Fibroblast of the aortic adventitia (primary cell): ENCODE measurements around the gene KIF1A. TPM values are rescaled to one million over a fixed set of nuclear protein-coding genes. Genes with fewer than 3 reads are reported as not detected.
"Not testable (repeated sequence)": the region's sequence is repeated elsewhere in the genome, so short reads cannot be mapped to it uniquely, and the experiment has no call there.

Source experiments
- DNase-seq: peaks from one replicate; pipeline ENCODE4 v3.0.0-alpha.2; 2010; ENCODE audit warnings: low read depth
- H3K4me3 ChIP-seq: 2 replicates; pipeline ENCODE4 v1.5.1; 2011; ENCODE audit warnings: low read depth, mild to moderate bottlenecking, control low read depth, low read length, moderate library complexity
- total RNA-seq: library from RNA; depleted of rRNA; stranded (reverse); fragments of >200 nt; gene quantifications from 2 replicates; pipeline ENCODE4 v1.2.3, GENCODE V29; 2012; ENCODE audit warnings: low replicate concordance
- TF ChIP-seq, protein P1 (sequence below): IDR thresholded peaks from 2 replicates; pipeline ENCODE4 v1.5.1; 2011; ENCODE audit warnings: mild to moderate bottlenecking, low read length, control low read depth, inconsistent platforms; ENCODE audit not compliant: insufficient read depth

KIF1A gene
- total RNA-seq, 1 donor: under 0.01 TPM

DNA sequence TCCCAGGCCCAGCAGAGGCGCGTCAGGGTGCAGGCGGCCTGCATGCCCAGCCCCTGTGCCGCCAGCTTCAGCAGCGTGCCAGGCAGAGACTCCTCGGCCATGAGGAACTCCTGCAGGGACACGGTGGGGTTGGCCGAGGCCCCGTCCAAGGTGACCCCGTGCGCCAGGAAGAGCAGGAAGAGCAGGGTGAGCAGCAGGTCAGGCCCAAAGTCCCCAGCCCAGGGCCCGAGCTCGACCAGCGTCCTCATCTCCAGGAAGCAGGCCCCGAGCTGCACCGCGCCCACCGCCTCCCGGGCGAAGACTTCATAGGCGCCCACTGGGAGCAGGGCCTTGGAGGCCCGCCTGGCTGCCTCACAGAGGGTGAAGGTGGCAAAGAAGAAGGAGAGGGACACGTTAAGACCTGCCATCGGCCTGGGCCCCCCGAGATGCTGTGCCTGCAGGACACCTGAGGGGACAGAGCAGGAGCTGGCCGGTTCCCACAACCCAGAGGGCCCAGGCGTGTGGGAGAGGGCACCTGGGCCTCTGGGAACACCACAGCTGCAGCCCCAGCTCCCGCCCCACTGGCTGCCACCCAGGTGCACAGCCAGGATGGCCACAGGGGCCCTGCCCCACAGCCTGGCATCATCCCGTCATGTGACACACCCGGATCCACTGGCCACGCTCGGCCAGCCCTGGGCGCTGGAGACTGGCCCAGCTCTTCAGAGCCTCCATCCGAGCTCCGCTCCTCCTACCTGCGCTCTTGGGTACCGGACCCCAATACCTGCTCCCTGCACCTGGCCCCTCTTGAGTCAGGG lies 137.4 kb downstream of the KIF1A start, which contains the start of gene AQP12B:
AQP12B (minus strand) TSS at position 455 of the 794 bp plus-strand sequence; CDS start at position 407, 48 bp downstream.
- DNase-seq, H3K4me3 ChIP-seq: not testable (repeated sequence)

DNA sequence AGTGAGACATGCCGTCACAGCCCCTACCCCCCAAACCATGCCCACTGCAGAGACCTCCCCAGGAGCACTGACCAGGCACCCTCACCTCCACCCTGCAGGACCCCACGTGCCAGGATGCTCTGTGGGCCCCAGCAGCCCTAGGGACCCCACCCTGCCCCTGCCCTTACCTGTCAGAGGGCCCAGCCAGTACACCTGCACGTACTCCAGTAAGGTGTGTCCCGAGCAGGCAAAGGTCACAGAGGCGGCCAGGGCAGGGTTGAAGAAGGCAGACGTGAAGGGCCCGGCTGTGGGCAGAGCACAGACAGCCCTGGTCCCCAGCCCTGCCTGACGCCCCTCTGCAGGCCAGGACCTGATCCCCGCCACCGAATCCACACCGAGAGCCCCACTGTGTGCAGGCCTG lies 139.8 kb downstream of the KIF1A start:
- H3K4me3 ChIP-seq, DNase-seq: not testable (repeated sequence)

DNA sequence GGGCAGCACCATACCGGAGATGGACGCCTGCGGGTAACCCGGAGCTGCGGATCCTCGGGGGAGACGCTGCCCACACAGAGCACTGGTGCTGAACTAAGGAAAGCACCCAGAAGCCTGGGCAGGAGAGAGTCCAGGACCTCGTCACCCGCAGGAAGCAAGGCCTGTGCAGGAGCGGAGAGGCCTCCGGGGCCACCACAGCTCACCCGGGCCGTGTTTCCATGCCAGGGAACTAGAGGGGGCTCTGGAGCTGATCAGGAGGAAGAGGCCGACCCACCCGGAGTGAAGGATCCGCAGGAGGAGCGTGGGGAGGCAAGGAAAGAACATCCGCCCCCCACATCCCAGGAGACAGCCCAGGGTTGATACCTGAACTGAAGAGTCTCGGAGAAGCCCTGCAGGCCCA lies 141.1 kb downstream of the KIF1A start:
- DNase-seq, H3K4me3 ChIP-seq: not testable (repeated sequence)

DNA sequence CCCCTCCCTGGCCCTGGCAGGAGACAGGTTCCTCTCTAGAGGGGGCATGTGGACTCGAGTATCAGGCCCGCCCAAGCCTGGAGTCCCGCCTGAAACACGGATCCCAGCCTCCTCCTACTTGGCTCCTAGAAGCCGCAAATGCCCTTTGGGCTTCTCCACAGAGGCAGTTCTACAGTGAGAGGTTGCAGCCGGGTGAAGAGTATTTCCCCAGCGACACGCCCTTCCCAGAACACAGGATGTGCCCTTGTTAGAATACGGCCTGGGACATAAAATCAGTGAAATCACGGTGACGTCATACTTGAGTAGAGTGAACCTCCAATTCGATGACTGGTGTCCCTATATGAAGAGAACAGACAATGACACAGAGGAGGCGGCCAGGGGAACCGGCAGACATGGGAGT lies 142.0 kb downstream of the KIF1A start:
- not testable (repeated sequence) for H3K4me3 ChIP-seq, DNase-seq

DNA sequence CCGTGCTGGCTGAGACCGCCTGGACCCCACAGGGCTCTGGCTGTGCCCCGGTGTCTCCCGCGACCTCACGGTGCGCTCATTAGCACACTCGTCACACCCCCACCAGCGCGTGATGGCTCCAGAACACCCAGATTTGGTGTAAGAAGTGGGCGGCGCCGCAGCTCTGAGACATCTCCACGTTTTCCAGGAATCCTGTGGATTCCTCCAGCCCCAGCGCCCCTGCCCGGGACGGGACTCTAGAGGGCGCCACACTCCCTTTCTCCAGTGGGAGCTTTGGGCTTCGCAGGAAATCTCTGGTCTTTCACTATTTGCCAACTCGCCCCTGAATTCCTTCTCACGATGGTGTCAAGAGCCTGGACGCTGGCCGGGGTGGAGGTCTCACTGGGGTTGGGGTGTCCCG lies 144.7 kb downstream of the KIF1A start:
- H3K4me3 ChIP-seq, DNase-seq: not testable (repeated sequence)

DNA sequence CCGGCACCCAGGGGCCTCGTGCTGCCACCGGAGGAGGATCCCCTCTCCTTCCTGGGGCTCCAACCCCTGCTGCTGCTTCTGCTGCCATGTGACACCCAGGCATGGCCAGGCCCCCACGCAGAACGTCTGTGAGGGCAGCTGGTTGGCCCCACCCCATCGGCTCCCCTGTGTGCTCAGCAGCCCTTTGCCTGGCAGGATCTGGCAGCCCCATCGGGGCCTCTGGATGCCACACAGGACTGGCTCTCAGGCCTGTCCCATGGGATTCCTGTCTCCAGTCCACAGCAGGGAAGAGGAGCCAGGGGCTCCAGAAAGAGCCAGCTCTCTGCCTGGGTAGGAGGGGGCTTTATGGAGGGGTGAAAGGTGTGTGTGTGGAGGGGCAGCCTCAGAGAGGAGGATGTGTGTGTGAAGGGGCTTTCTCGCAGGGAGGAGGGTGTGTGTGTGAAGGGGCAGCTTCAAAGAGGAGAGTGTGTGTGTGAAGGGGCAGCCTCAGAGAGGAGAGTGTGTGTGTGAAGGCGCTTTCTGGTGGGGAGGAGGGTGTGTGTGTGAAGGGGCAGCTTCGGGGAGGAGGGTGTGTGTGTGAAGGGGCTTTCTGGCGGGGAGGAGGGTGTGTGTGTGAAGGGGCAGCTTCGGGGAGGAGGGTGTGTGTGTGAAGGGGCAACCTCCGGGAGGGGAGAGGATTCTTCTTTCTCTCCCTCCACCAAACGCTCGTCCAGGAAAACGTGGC lies 145.4 kb downstream of the KIF1A start:
- not testable (repeated sequence) for DNase-seq, H3K4me3 ChIP-seq

DNA sequence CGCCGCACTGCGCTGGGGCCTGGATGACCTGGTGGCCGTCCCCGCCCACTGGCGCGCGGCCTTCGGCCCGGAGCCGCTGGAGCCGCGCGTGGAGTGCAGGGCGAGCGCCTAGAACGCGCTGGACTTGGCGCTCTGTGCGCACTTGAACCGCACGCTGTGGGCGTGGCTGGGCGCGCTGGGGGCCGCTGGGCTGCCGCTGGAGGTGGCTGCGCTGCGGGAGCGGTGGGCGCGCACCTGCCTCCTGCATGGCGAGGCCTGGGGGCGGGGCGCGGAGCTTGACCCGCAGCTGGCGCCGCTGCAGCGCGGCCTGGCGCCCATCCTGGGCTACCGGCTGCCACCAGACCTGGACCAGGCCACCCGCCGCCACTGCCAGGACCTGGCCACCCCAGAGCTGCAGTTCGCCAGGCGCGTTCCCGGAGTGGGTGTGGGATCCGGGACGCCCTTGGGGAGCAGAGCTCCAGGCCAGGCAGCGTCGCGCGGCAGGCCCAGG lies 147.3 kb downstream of the KIF1A start:
- no peak for DNase-seq
- H3K4me3 ChIP-seq: no peak overlapping the region
- TF ChIP-seq, protein P1, sequence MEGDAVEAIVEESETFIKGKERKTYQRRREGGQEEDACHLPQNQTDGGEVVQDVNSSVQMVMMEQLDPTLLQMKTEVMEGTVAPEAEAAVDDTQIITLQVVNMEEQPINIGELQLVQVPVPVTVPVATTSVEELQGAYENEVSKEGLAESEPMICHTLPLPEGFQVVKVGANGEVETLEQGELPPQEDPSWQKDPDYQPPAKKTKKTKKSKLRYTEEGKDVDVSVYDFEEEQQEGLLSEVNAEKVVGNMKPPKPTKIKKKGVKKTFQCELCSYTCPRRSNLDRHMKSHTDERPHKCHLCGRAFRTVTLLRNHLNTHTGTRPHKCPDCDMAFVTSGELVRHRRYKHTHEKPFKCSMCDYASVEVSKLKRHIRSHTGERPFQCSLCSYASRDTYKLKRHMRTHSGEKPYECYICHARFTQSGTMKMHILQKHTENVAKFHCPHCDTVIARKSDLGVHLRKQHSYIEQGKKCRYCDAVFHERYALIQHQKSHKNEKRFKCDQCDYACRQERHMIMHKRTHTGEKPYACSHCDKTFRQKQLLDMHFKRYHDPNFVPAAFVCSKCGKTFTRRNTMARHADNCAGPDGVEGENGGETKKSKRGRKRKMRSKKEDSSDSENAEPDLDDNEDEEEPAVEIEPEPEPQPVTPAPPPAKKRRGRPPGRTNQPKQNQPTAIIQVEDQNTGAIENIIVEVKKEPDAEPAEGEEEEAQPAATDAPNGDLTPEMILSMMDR: no peak

DNA sequence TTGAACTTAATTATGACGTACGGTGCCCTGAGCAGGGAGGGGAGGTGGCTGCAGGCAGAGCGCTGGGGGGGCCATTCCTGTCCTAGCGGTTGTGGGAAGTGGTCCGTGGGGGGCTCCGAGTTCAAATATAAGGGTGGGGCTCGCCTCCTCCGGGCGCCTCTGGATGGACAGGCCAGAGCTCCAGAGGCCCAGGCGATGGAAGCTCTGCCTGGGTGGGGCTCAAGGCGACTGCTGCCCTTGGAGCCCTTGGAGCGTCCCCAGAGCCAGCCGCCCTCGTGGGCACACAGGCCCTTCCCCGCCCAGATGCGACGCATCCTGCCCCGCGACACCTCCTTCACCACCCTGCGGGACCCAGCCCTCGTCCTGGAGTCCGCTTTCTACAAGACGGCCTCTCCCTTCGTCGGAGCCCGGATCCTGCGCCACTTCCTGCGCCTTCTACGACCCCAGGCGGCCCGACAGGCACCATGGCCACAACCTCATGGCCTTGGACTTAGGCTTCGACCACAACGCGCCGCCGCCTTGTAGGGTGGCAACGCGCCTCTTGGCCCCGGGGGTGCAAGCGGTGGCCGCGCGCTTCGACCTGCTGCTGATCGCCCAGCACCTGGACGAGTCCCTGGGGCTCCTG lies 147.8 kb downstream of the KIF1A start:
- H3K4me3 ChIP-seq: no peak overlapping the region
- no peak for DNase-seq
- TF ChIP-seq, protein P1: no peak

DNA sequence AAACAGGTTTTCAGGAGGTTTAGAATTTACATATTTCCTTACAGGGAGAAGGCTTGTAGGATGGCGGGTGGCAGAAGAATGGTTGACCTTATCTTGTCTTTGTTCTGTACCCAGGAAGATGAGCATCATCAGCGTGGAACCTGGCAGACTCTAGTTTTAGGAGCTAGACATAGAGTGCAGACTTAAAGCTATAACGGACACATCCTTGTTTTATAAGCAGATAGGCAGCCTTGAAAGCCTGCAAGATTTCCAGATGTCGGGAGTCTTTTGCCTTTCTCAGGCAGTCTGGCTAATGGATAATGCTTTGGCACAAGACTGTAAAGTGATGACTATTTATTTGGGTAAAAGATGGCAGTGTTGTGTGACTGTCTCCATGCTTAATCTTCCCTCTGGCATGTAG lies 149.1 kb downstream of the KIF1A start:
- H3K4me3 ChIP-seq: no peak overlapping the region
- TF ChIP-seq, protein P1: no peak
- no peak for DNase-seq

DNA sequence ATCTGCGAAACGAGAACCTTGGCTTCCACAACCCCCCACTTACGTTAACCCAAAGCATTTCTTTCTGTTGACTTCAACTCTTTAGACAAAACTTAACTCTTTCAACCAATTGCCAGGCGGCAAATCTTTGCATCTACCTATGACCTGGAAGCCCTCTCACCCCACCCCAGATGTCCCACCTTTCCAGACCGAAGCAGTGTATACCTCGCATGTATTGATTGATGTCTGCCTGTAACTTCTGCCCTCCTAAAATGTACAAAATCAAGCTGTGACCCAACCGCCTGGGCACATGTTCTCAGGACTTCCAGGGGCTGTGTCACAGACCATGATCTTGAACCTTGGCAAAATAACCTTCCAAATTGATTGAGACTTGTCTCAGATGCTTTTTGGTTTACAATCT lies 149.6 kb downstream of the KIF1A start:
- TF ChIP-seq, protein P1: no peak
- no peak overlapping the region for H3K4me3 ChIP-seq
- no peak for DNase-seq
